HG02678 (cell line): ENCODE data around the gene TBL2.
"Not testable (repeated sequence)": the region's sequence is repeated elsewhere in the genome, so short reads cannot be mapped to it uniquely, and the experiment has no call there.

Source experiments
- ATAC-seq: cut with Tn5 transposase; IDR thresholded peaks from one replicate; pipeline ENCODE4 v1.9.1; 2021; ENCODE audit warnings: mild to moderate bottlenecking, moderate library complexity; ENCODE audit not compliant: unreplicated experiment

TBL2 gene

DNA sequence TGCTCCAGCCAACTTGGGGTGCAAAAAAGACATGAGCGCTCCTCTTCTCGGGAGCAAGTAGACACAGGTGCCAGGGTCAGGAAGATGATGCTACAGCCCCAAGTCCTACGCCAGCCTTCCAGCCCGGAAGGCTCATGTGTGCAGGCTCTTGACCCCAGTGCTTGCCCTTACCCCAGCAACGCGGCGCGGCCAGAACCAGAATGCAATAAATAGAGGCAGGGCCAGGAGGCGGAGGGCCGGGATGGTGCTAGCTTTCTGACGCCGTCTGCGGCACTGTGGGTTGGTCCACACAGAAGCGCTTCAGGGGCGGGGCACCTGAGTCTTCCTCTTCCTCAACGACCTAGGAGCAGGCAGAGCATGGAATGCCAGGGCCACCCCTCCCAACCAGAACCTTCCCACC, 41.3 kb downstream of the TBL2 start:
- no peak for ATAC-seq

DNA sequence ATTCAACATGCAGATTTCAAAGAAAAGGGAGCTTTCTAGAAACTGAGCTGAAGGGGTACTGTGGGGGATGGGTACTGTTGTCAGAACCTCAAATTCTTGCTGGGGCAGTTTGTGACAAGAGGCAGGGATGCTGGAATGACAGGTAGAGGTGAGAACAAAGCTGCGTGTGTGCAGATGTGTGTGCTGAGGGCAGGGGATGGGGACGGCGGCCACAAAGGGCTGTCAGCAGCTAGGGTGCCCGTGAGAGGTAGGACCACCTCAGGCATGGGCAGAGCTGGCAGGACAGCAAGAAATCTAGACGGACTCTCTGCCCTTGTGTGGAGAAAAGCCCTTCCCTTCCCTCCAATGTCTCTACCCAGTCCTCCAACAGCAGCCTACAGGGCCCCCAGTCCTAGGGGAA, 41.9 kb downstream of the TBL2 start:
- no peak for ATAC-seq

DNA sequence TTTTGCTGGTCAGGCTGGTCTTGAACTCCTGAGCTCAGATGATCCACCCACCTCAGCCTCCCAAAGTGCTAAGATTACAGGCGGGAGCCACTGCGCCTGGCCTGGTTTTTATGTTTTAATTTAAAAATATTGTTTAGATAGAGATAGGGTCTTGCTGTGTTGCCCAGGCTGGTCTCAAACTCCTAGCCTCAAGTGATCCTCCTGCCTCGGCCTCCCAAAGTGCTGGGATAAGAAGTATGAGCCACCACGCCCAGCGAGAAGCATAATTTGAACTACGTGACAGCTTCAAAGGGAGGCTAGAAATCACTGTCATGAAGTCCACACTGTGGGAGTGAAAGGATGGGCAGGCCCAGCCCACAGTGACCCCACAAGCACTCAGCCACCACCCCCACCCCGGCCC, 42.5 kb downstream of the TBL2 start:
- ATAC-seq: not testable (repeated sequence)

DNA sequence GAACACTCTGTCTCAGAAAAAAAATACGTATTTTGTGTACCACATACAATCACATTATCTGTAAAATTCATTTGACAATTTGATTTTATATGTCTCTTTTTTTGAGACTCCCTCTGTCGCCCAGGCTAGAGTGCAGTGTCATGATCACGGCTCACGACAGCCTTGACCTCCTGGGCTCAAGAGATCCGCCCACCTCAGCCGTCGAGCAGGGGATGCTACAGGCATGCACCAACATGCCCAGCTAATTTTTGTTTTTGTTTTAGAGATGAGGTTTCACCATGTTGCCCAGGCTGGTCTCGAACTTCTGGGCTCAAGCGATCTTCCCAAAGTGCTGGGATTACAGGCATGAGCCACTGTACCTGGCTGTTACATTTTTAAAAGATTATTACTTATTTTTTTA, 44.6 kb downstream of the TBL2 start:
- ATAC-seq: no peak

DNA sequence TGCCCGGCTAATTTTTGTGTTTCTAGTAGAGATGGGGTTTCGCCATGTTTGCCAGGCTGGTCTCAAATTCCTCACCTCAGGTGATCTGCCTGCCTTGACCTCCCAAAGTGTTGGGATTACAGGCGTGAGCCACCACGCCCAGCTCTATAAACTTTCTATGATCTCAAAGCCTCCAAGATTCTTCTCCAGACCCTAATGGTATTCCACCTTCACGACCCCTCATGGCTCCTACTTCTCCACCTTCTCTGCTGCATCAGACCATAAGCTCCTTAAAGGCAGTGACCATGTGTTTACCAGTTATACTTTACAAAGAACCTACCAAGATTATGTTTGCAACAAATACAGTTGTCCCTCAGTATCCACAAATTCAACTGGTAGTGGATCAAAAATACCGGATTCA, 46.2 kb downstream of the TBL2 start:
- ATAC-seq: no peak

DNA sequence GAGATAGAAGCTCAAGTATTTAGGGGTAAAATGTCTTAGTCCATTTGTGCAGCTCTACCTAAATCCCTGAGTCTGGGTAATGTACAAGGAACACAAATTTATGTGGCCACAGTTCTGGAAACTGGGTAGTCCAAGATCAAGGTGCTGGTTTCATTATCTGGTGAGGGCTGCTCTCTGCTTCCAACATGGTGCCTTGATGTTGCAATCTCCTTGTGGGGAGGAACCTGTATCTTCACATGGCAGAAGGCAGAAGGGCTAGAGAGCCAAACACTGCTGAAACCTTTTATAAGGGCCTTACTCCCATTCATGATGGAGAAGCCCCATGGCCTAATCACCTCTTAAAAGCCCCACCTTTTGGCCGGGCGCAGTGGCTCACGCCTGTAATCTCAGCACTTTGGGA, 47.6 kb downstream of the TBL2 start:
- no peak for ATAC-seq

DNA sequence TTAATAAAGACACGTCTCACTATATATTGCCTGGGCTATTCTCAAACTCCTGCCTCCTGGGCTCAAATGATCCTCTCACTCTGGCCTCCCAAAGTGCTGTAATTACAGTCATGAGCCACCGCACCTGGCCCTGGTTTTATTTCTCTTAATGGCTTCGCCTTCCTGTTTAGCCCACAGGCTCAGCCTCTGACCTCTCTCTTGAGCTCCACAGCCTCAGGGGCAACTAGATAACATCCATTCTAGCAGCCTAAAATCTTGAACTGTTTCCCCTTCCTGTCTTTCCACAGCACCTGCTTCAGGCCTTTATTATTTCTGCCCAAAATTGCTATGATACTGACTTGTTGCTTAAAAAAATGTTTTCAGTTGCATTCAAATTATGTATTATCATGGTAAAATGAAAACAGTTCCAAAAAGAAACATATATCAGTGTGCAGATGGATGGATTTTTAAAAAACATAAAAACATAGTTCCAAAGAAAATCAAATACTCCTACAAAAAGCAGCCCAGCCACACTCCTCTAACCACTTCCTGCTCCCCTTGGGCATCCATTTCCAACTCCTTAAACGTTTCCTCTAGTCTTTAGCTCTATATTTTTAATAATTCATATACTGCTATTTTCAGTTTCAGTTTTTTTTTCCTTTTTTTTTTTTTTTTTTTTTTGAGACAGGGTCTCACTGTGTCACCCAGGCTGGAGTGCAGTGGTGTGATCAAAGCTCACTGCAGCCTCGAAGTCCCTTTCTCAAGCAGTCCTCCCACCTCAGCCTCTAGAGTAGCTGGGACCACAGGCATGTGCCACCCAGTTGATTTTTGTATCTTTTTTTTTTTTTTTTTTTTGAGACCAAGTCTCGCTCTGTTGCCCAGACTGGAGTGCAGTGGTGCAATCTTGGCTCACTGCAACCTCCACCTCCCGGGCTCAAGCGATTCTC, 51.2 kb downstream of the TBL2 start:
- ATAC-seq: no peak

DNA sequence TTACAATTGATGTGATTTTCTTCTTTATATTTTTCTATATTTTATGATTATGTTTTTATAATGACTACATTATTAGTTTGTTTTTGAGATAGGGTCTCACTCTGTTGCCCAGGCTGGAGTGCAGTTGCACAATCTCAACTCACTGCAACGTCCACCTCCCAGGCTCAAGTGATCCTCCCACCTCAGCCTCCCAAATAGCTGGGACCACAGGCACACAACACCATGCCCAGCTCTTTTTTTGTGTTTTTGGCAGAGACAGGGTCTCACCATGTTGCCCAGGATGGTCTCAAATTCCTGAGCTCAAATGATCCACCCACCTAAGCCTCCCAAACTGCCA, 52.3 kb downstream of the TBL2 start:
- ATAC-seq: not testable (repeated sequence)

DNA sequence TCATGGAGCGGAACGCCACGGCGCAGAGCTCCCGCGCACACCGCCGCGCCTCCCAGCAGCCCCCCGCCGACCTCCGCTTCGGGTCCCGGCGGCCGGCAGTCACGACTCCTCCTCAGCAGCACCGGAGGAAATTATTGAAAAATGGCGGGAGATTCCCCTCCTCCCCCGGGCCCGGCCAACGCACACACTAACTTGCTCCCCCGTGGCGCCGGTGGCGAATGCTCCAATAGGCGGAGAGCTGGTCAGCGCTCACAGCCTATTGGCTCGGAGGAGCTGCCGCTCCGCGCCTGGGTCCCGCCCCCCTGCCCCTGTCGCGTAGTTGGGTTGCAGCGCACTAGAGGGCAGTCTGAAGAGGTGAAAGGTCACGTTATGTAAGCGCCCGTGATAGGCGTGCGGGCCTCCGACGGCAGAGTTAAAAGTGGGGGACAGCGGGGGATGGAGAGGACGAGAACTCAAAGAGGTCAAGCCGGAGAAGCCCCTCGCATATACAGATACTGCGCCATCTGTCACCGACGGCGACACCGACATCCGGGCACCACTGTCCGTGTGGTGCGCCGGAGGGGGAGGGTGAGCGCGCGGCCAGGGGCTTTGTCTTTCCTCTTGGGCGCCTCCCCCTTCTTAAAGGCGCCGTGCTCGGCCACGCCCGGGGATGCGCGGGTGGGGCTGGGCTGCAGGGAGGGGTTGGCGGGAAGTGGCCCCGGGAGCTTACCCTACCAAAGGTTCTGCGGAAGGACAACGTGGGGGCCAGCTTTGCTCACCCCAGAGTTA, 56.1 kb downstream of the TBL2 start, which contains the start of gene BAZ1B:
BAZ1B (minus strand) TSS at position 189 of the 768 bp plus-strand sequence. CDS start 360 bp downstream, outside the sequence.
- peak; percentile 85 for ATAC-seq

DNA sequence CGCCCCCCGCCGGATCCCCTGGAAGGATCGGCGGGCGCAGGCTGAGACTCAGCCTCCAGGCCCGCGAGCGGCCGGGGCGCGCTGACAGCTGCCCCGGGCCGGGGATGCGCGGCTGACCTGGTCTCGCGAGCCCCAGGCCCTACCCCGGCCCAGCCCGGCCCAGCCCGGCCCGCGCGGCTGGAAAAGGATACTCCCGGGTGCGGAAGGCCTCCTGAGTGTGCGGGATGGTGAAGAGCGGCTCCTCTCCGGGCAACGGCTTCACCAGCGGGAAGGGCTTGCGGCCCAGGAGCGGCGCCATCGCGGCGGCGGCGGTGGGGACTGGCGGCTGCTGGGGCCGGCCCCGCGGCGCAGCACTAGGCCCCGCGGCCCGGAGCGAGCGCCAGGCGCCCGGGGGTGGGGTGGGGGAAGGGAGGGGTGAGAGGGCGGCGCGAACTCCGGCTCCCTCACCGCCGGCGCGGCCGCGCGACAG, 56.7 kb downstream of the TBL2 start:
- peak; percentile 48 for ATAC-seq

DNA sequence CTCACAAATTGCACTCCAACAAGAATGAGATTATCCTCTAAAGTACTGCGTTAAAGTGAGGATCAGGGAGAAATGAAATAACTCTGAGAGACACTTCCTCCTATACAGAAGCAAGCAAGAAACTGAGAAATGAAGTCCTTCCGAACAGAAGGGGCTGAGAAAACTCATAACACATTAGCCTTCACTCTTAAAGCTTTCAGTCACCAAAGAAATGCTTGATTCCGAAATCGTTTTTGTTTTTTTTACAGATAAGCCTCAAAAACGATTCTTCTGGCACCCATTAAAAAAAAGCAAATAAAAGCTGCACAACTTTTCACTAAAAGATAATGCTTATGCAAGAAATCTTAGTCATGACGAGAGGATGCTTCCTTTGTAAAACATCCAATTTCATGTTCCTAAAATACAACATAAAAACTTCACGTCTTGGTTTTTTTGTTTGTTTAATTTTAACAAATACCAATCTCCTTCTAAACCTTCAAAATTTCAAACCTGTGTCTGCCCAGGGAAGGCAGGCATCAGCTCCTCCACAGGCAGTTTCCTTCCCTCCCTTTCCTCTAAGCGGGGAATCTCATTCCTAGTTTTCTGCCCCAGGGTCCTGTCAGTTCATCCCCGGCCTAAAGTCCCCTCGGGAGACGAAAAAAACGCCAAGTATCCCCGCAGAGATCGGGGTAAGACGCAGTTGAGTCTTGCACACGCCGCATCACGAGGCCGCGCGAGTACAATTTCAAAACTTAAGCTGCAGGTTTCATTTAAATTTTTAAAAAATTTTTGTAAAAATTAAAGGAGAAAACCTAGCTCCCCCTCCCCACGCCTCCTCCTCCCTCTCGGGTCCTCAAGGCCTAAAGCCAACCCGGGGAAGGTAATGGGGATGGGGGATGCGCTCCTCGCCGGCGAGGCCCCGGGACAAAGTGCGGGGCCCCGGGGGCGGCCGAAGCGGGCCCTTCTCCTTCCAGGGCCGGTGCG, 57.4 kb downstream of the TBL2 start:
- no peak for ATAC-seq

DNA sequence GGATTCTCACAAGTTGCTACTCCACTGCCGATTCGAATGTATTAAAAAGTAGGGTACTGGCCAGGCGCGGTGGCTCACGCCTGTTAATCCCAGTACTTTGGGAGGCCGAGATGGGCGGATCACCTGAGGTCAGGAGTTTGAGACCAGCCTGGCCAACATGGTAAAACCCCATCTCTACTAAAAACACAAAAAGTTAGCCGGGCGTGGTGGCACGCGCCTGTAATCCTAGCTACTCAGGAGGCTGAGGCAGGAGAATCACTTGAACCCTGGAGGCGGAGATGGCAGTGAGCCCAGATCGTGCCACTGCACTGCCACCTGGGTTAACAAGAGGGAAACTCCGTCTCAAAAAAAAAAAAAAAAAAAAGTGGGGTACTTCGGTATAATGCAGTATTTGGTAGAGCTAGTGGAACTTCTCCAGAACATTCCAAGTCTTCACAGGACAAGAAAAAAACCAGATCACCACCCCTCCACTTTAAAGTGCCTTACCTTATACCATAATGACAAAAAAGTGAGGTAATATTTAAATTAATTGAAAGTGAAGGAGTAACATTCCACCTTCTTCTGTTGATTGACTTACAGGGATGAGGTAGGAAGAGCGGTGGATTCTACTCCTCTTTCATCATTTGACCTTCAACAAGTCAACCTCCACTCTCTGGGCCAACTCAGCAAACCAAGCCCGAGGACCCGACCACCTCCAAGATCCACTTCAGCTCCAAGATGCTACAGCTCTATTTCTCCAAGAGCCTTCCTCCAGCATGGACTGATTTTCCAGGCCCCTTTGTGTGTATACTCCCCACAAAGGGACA, 58.3 kb downstream of the TBL2 start:
- no peak for ATAC-seq

DNA sequence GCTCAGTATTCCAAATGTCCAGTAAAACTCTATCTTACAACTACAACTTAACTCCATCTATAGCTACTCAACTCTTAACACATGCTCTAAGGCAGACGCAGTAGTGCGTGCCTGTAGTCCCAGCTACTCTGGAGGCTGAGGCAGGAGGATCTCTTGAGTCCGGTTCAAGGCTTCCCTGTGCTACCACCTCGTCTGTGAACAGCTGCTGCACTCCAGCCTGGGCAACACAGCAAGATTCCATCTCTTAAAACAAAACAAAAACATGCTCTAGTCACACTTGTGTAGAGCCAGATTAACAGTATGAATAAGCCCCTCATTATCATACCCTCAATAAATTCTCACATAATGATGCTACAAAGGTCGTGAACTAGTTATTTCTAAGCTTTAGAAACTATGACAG, 59.9 kb downstream of the TBL2 start:
- ATAC-seq: no peak
